ENCODE data around the gene EMX2.
"Not testable (repeated sequence)": the region's sequence is repeated elsewhere in the genome, so short reads cannot be mapped to it uniquely, and the experiment has no call there.

DNA sequence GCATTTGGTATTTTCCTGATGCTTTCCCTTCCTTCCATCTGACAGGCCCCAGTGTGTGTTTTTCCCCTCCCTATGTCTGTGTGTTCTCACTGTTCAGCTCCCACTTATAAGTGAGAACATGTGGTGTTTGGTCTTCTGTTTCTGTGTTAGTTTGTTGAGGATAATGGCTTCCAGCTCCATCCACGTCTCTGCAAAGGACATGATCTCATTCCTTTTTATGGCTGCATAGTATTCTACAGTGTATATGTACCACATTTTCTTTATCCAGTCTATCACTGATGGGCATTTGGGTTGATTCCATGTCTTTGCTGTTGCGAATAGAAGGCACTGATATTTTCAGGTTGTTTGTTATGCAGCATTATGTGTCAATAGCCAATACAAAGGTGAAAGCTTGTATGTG is 42.3 kb downstream of the EMX2 start:
- TF ChIP-seq POLR2A (IDR thresholded peaks at IDR 0.05): not testable (repeated sequence)
- TF ChIP-seq, protein P1, sequence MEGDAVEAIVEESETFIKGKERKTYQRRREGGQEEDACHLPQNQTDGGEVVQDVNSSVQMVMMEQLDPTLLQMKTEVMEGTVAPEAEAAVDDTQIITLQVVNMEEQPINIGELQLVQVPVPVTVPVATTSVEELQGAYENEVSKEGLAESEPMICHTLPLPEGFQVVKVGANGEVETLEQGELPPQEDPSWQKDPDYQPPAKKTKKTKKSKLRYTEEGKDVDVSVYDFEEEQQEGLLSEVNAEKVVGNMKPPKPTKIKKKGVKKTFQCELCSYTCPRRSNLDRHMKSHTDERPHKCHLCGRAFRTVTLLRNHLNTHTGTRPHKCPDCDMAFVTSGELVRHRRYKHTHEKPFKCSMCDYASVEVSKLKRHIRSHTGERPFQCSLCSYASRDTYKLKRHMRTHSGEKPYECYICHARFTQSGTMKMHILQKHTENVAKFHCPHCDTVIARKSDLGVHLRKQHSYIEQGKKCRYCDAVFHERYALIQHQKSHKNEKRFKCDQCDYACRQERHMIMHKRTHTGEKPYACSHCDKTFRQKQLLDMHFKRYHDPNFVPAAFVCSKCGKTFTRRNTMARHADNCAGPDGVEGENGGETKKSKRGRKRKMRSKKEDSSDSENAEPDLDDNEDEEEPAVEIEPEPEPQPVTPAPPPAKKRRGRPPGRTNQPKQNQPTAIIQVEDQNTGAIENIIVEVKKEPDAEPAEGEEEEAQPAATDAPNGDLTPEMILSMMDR (IDR thresholded peaks at IDR 0.05): not testable (repeated sequence)

All from adrenal gland (tissue), 5 donors.